GM19438 (cell line): Measurements from ENCODE around the gene RAB19.
"Not testable (repeated sequence)": the region's sequence is repeated elsewhere in the genome, so short reads cannot be mapped to it uniquely, and the experiment has no call there.

Source experiments
- ATAC-seq: cut with Tn5 transposase; IDR thresholded peaks from one replicate; pipeline ENCODE4 v1.9.1; 2021; ENCODE audit warnings: low read depth; ENCODE audit not compliant: unreplicated experiment

RAB19 gene

DNA sequence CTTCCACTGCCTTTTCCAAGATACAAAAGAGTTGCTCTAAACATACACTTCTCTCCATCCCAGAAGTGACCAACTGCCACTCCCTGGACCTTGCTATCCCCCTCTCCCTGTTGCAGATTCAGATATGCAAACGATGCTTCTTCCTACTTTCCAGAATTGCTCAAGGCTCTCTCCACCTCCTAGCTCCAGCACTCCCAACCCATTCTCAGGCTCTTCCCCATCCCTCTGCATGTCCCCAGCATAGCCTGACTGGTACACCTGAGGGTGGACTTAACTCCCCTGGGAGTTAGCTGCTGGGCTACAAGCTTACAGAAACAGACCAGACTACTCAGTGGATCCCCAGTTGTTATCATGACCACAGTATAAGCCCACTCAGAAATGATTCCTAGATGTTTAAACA, 47.9 kb downstream of the RAB19 start:
- no peak for ATAC-seq

DNA sequence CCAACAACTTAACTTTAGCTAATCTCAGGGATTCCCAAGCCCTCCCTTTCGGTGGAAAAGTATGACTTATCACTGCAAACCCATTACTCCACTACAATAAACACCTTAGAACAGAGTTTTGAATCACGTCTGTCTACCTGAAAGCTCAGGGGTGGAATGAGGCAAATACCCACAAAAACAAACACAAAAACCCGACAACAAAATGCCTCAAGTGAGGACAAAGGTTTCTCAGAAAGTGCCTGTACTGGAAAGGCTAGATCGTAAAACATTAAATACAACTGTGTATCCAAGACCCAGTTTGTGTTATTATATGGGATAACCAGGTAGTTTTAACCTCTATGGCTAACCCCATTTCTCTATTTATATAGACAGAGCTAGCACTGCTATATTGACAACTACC, 49.4 kb downstream of the RAB19 start:
- no peak for ATAC-seq

DNA sequence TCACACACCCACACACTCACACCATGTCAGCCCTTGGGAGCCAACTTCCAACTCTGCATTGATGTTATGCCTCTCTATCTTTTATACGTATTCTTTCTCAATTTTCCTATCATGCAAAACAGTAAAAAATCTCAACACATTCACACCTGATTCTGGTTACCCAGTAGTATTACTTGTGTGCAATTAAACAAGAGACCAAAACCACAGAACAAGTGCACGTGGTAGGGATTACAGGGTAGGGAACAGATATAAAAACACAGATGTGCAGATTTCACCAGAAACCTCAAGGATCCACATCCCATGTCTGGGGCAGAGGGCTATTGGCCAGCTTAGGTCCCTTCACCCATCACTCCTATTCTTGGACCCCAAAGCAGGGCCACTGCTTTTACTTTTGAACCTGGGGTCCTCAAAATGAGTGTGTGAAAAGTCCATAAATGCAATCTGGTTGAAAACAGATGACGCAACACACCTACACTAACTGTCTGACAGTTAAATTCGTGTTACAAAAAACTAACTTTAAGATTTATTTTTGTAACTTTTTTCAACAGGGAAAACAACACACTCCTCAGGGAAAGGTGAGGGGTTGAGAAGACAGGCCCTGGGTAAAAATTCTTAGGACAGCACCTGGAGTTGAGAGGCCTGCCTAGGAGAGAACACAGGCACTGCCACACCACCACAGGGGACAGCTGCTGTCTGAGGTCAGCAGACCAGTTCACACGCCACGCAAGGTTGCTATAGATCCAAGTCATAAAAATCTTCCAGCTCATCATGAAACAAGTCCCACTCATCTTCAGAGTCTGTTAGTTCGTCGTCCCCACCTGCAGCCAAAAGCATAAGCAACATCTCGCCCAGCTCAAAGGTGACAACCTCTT, 50.2 kb downstream of the RAB19 start:
- ATAC-seq = not testable (repeated sequence)

DNA sequence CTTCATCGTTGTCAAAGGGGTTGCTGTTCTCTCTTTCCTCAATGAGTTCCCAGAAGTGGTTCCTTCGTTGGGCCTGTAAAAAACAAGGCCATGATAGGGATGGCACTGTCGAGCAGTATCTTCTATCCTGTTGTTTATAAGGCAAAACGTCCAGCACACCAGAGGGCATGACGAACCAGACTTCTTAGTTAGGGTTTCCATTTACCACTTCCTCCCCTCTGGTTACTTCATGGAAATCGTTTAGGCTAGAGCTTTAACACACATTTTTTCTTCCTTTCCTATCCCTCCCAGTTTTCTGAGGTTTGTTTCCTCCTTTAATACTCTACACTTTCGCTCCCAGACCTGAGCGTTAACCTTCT, 50.8 kb downstream of the RAB19 start:
- no peak for ATAC-seq

DNA sequence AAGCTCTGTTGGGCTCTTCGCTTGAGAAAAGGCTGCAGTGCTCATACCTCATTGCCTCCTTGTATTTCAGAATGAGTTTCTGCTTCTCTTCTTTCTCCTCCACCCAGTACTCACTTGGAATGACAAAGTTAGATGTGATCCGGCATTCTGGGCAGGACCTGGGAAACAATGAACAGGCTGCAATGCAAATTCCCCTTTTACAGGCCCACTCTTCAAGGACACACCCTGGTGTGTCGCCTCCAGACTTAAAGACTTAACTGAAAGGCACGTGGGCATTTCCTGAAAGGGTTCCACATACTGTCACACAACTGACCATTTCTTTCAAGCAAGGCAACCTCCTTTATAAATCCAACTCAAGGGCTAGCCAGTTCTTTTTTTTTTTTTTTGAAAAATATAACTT, 51.9 kb downstream of the RAB19 start:
- ATAC-seq = no peak

DNA sequence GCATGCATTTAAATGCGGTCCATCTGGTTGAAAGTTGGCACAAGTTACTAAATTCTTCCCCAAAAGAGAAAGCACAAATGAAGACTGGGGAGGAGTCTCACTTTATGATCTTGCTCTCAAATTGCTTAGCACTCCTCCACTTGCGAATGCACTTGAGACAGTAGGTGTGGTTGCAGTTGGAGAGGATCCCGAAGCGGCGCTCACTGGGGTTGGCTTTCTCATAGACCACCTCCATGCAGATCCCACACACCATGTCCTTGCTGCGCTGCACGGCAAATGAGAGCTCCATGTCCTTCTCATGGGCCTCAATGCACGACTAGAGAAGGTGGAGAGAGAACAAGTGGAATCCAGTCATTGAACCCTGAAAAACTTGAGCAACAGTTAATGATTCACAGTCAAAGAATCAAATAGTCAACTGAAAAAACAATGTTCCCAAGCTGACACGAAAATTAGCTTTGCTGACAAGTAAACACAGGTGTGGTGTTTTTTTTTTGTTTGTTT, 52.7 kb downstream of the RAB19 start:
- no peak for ATAC-seq

DNA sequence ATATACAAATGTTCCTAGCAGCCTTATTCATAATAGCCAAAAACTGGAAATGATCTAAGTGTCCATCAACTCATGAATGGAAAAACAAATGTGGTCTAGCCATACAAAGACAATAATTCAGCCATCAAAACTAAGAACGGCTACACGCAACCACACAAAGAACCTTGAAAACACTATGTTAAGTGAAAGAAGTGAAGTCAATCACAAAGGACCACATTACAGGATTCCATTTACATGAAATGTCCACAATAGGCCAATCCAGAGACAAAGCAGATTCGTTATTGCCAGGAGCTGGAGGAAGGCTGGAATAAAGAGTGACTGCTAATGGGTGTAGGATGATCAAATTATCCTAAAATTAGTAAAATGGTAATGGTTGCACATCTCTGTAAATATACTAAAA, 54.3 kb downstream of the RAB19 start:
- no peak for ATAC-seq

DNA sequence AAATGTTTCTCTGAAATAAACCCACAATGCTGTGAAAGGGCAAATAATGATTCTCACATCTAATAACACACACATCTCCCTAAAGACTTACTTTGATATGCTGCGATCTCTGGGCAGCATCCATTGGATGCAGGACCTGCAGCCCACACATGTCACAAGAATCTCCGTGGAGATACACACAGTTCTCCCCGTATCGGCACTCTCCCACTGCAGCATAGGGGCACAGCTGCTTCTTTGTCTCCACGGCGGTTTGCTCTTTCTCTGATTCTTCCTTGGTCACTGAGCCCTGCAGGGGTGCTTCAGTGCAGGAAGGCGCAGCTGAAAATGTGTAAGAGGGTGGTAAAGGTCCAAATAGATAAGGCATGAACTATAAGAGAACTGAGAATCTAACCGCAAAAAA, 55.1 kb downstream of the RAB19 start:
- ATAC-seq = no peak

DNA sequence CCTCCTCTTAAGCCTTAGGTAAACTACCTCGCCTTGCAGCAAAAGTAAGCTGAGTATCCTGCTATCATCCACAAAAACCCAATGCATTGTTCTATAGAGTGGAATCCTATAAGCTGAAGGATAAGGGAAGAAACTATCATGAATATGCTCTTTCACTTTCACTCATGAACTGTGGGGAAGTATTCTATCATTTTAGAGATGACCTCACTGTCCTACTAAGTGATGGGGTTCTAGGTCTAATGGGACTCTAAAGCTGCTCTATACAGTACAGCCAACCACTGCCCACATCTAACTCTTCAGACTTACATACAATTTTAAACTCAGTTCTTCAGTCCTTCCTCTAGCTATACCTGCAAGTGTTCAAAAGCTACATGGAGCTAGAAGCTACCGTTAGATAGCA, 59.3 kb downstream of the RAB19 start:
- no peak for ATAC-seq

DNA sequence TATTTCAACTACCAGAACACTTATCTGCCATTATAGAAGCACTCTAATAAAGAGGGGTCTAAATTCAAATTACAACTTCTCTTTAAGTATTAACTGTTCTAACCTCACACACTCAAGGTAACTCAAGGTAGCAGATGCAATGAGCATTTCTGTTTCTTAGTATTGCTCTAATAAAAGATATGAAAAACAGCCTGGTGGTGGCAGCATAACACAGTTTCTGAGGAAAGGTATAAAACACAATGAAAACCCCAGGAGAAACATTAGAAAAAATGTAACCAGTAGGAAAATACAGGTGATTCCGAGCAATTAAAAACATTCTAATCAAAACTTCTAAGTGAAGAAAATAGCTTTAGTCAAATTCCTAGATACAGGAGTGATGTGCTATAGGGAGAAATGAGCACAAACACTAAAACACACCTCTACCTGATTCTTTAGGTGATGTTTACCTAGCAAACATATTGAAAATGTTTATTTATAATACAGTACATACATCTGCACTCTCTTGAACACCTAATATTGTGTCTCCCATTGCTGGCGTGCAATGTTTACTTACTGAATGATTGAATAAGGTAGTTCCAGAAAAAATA, 72.0 kb downstream of the RAB19 start:
- ATAC-seq = no peak

DNA sequence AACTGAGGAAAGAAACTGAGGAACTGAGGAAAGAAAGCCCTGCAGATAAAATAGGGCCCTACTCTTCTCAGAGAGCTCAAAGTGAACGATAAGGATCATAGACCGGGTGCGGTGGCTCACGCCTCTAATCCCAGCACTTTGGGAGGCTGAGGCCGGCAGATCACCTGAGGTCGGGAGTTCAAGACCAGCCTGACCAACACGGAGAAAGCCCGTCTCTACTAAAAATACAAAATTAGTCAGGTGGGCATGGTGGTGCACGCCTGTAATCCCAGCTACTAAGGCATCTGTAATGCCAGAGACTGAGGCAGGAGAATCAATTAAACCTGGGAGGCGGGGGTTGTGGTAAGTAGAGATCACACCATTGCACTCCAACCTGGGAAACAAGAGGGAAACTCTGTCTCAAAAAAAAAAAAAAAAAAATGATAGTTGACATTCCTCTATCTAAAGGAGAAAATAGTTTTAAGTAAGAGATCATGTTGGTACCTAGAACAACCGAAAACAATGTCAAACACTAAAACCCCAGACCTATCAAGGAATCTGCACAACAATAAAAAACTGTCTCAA, 72.9 kb downstream of the RAB19 start:
- no peak for ATAC-seq
